GM19328 (cell line): ENCODE measurements around the gene TMEM201.

Experiments
- ATAC-seq: cut with Tn5 transposase; IDR thresholded peaks from one replicate; pipeline ENCODE4 v1.9.1; 2021; ENCODE audit warnings: mild to moderate bottlenecking, moderate library complexity; ENCODE audit not compliant: unreplicated experiment

Gene TMEM201

DNA sequence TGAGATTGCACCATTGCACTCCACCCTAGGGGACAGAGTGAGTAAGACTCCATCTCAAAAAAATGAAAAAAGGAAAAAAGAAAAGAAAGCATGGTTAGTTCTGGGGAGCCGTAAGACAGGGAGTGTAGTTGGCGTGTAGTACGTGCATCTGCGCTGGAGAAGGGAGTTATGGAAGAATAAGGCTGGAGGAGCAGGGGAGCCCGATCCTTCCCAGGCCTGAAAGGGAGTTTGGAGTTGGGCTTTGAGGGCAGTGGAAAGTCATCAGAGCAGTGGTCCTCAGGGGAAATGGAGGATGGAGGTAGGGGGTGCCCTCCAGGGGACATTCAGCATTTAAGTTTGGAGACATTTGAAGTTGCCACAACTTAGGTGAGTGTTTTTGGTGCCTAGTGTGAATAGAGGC, 11.3 kb upstream of the TMEM201 start:
- ATAC-seq: no peak

DNA sequence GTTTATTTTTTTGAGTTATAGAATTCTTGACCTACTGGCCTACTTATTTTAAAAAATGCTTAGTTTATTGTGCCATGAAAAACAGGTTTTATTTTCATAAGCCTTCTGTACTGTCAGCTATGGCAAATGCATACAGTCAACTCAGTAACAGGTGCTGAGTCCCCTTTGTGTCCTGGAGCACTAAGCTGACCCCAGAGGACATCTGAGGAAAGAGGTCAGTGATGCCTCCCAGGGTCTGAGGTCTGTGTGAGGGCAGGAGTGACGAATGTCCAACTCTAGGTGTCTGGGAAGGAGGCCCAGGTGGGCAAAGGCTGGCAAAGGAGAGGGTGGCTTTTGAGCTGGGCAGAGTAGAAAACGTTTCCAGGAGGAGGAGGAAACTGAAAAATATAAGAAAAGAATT, 7.8 kb upstream of the TMEM201 start:
- ATAC-seq: no peak

DNA sequence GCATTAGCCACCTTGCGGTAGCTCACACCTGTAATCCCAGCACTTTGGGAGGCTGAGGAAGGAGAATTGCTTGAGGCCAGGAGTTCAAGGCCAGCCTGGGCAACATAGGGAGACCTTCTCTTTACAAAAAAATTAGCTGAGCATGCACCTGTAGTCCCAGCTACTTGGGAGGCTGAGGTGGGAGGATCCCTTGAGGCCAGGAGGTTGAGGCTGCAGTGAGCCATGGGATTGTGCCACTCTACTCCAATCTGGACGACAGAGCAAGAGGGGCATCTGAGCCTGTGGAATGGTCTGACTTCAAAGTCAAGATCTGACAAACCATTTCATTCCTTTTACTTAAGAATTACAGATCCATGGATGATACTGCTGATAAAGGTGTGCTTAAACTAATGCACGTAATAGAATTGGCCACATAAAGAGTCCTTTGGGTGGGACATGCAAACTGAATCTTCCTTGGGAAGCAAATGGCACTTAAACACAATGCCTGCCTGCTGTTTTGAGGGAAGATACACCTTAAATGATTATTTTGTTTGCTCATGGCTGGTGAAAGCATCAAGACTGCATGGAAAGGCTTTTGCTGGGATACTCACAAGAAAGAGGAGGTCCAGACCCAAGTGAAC, 2.5 kb upstream of the TMEM201 start:
- ATAC-seq: no peak

DNA sequence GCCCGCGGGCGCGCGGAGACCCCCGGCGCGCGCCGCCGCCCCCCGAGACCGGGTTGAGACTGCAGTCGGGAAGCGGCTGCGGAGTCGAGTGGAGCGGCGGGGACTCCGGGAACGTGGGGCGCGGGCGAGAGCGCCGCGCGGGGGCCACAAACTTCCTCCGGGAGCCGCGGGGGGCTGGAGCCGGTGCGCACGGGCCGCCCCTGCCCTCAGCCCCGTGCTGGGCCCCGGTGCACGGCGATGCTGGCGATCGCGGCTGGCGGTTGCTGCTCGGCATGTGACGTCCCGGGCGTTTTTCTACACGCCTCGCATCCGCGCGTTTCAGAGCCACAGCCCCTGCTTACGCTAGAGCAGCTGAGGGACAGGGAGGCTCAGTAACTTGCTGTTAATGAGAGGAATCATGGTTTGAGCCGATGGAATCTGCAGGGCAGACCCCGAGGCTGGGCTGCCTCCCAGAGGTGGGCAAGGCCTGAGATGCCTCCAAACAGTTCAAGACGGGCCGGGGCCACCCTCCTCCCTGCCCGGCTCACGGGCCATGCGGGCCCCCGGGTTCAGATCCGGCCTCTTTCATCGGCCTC, 520 bp downstream of the TMEM201 start:
- no peak for ATAC-seq

DNA sequence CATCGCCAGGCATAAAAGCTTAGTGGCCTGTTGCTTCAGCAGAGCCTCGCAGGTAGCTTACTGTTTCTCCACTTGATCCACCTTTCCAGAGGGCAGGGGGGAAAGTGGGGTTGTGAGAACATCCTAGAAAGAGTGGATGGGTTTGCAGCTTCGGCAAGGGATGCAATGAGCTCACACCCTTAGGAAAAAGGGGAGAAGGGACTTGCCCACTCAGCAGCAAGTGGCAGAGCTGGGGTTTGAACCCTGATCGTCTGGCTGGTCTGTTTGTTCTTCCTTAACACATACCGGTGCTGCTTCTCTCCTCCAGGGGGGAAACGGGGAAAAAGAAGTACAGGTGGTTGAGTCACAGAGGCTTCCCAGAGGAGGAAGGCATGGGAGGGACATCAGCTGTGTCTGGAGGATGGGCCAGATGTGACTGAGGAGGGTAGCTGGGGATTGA, 1.0 kb downstream of the TMEM201 start:
- no peak for ATAC-seq

DNA sequence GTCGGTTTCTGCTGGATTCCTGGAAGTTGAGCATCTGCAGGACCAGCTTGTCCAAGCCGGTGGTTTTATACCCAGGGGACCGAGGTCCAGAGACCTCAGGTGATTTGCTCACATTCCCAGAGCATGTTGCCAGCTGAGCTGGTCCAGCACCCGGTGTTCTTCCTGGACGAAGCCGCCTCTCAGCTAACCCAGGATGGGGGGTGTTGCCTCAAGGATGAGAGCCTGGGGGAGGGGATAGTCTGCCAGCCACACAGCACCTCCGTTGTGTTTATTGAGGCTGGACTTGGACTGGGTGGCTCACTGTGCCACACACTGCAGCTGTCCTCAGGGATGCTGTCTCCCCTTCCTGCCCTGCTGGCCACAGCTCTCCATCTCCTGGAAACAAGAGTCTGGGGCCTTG, 1.5 kb downstream of the TMEM201 start:
- no peak for ATAC-seq

DNA sequence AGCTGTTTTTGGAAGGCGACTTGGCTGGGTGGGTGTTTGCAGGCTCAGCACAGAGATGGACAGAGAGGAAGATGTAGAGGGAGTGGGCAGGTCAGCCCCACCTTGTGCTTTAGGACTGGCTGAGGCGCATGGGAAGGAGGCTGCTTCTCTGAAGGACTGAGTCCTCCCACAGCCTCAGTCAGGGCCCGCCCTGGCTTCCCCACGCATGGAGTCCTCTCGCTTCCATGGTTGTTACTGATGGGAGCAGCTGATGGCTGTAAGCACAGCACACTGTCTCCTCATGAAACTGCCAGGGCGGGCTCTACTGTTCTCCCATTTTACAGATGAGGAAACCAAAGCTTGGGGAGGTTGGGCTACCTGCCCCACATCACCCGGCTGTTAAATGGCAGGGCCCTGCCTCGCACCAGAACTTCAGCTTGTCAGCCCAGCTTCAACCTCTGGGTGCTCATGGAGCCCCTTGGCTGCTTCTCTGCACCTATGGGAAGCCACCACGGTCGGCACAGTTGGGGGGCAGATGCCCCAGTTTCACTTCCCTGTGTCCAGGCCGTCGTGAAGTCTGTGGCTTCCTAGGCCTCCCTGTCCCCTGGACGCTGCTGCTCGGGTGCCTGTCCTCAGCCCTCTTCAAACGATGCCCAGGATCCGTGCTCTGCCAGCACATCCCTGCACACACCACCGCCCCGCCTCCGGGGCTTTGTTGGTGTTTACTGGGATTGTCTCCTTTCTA, 2.4 kb downstream of the TMEM201 start:
- no peak for ATAC-seq

DNA sequence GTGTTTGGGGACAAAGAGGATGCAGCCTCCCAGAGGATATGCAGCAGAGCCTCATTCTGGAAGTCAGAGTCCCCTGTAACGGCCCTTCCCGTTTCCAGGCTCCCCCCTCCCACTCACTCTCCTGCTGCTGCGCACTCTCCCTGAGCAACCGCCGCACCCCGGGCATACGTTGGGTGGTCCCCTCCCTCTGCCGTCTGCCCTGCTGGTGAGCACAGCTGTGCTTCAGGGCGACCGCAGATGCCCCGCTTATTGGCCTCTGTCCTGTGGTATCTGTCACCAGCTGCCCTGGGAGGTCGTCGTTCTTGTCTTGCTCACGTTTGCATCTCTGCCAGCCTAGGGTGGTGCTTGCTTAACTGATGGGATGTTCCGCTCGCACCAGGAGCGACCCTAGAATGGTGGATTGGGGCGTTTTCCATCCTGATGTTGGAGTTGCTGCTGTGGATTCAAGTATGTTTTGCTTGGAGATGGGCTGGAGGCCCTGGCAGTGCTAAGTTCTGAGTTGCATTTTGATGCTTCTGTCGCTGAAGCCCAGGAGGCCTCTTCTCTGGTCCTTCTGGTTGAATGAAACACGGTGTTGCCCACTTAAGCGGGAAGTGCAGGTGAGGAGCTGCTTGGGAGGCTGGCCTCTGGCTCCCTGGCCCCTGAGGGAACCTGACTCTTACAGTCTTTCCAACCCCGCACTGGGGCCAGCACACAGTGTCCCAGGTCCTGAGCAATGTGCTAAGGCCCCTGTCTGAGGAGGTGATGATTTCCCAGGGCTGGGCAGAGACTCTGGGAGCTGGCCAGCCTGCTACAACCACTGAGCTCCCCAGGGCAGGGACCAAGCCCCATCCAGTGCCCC, 3.2 kb downstream of the TMEM201 start:
- no peak for ATAC-seq

DNA sequence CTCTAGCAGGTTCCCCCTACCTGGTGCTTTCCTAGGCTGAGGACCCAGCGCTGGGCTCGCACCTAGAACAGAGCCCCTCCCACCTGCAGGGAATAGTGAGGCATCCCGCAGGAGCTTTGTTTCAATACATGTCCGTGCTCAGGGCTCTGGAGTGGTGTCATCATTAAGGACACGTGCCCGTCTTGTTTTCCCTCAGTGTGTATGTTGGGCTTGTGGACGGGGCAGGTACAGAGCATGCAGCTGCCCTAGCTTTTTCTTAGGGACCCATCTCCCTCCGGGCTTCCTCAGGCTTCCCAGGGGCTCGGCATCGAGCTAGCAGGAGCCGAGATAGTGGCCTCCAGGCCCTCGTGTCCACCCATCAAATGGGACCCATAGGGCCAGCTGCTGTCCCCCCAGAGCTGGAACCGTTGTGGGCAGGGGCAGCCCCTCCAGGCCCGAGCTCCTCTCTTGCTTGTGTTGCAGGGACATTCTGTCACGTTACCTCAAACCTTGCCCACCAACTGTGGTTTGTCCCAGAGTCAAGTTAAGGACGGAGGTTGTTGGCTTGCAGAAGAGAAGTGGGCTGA, 3.9 kb downstream of the TMEM201 start:
- ATAC-seq: no peak

DNA sequence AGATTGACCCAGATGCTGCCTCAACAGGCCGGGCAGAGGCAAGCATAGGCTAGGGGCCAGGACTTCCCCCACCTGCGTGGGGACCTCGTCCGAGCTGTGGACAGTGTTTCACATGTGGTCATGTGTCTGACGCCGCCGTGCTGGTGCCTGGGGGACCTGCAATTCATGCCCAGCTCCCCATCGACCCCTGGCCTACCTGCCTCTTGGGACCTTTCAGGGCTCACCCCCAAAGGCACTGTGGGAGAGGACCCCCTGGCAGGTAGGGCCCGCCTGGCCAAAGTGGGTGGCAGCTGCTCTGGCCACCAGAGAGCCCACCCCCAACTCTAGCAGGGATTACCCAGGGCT, 4.4 kb downstream of the TMEM201 start:
- ATAC-seq: no peak

DNA sequence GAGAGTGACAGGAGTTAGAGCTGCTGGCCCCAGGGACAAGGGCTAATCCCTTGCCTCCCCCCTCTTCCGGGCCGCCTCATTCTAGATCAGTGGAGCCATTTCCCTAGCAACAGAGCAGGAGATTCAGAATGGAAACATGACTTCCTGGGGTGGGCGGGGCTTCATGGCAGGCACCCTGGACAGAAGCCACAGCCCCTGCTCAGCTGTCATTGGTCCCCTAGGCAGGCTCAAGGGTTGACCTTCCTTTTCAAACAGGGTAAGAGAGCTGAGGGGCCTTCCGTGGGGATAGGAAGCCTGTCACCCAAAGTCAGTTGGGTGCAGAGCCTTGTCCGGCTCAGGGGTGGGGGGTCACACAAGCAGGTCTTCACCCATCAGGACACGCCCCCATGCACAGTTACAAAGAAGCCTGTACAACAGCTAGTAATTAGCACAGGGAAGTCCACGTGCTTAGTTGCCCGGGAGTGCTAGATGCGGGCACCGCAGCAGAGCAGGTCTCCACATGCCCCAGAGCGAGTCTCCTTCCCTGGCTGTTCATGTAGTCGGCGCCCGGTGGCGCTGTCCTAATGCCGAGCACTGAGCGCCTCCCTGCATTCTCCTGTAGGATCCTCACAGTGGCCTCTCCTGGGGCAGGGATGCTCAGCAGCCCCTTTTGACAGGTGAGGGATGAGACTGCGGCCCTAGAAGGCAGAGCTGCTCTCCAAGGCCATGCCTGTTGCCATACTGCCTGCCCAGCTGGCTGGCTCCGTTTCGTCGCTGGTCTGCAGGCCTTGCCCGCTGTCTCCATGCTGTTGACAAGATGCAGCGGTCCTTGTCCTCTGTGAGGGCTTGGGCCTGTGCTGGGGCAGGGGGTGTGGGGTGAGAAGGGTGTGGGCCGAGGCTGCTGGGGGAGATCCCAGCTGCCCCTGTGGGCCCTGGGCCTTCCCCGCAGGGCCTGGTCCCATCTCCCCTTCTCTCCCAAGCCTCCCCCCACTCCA, 5.1 kb downstream of the TMEM201 start:
- ATAC-seq: no peak

DNA sequence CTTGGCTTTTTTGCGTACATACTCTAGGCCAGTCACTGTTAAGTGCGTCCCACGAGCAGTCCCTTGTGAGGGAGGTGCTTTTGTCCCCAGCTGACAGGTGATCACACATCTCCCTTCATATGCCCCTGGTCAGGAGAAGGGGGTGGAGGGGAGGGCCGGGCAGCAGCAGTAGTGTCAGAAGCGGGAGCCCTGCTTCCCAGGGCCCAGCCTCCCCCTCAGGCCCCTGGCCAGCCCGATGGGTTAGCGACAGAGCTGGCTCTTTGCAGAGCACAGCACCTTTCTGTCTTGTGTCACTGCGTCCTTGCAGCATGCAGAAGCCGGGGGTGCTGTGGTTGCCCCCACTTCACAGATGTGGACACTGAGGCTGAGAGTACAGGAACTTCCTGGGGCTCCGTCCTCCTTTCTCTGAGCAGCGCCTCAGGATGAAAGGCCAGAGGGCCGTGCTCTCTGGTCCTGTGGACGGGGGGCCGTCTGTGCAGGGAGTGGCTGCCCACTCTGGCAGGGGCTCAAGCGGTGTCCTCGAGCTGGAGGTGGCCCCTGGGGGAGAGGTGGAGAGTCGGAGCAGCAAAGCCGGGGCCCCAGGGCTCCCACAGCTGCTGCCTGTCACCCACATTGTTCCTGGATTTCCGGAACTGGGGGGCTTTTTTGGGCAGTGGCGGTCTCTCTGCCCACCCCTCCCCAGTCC, 5.9 kb downstream of the TMEM201 start:
- ATAC-seq: no peak

DNA sequence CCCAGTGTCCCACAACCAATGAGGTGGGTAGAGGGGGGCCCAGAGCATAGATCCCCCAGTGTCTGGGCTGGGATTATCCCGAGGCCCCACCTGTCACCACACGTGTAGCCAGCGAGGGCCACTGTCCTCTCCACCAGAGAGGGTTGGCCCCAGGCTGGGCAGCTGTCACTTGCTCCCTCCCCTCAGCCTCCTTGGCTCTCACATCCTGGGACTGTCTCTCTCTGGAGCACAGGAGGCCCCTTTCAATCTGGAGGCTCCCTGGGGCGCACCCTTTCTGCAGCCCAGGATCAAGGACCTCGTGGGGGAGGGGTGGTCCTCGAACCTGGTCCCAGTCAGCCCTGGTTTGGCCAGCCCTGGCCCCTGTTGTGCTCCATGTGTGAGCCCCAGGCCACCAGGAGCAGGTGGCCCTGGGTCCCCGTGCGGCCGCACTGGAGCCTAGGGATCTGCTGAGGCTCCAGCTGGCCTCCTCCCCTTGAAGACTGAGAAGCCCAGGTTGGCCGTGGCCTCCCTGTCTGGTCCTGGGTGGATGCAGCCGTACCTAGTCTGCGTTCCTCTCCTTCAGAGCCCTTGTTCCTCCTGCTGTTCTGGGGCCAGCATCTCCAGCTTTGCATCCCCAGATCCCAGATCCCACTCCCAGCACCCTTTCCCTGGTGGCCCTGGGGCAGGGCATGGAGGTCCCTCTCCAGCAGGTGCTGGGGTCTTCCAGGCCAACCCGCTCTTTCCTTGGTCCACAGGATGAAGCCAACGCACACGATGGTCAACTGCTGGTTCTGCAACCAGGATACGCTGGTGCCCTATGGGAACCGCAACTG, 6.7 kb downstream of the TMEM201 start:
- ATAC-seq: no peak

DNA sequence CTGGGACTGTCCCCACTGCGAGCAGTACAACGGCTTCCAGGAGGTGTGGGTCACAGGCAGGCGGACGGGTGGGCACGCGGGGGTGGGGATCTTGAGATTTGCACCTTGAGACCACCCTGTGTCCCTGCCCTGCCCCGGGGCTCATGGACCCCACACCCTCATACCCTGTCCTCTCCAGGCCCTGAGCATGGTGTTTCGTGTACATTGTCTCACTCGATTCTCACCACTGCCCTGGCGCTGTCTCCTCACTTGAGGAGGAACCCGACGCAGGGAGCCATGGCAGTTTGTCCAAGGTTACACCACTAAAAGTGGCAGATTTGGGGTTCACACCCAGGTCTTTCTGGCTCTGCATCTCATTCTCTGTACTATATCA, 7.2 kb downstream of the TMEM201 start:
- ATAC-seq: no peak

DNA sequence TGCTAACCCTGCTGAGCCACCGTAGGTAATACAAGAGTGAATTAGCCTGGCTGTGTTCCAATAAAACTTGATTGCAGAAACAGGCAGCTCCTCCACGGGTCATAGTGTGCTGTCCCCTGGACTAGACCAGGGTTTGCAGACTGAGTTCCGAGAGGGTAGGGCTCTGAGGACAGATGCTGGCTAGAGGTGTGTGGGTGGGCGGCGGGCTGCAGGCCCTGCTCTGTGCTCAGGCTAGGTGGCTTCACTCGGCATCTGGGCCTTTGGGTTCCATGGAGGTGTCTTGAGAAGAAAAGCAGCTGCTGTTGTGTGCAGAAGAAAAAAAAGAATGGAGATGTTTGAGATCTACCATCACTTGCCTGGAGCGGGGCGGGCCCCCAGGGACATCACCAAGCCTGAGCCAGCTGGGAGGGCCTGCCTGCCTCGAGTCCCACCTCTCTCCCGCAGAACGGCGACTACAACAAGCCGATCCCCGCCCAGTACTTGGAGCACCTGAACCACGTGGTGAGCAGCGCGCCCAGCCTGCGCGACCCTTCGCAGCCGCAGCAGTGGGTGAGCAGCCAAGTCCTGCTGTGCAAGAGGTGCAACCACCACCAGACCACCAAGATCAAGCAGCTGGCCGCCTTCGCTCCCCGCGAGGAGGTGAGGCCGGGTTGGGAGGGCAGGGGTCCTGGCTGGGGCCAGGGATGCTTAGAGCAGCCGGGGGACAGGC, 7.9 kb downstream of the TMEM201 start:
- no peak for ATAC-seq

DNA sequence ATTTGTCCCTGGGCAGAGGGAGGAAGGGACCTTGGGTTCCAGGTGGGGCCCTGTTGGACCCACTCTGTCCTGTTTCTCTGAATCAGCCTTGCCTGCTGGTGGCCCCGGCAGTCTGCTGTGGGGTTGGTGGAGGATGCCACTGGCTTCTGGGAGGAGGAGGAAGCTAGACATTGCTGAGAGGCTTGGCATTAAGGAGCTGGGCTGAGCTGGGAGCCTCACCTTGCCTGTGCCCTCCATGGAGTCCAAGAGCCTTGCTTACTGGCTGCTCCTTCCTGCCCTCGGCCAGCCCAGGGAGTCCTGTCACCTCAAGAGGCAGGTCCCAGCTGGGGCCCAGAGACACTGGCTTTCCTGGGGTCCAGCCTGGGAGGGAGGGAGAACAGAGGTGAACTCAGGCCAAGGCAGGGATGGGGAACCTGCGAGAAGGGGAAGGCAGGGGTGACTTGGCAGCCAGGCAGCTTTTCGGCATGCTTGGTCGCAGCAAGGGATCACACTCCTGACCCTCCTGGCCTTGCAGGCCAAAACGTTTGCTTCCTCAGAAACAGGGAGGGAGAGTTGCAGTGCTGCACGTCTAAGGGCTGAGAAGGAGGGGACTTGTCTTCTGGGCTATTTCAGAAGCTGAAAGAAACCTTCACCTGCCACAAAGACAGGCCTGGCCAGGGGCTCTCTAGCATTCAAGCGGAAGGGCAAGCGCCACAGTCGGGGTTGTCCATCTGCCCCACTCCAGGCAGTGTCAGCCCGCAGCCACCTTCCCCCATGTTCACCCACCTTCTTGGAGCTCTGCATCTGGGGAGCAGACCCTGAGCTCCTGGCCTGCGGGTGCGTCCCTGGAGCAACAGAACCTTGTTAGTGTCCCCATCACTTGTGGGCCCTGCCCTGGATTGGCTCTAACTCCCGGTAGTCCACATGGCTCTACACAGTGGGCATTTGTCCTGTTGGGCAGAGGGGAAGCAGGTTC, 8.9 kb downstream of the TMEM201 start:
- no peak for ATAC-seq

DNA sequence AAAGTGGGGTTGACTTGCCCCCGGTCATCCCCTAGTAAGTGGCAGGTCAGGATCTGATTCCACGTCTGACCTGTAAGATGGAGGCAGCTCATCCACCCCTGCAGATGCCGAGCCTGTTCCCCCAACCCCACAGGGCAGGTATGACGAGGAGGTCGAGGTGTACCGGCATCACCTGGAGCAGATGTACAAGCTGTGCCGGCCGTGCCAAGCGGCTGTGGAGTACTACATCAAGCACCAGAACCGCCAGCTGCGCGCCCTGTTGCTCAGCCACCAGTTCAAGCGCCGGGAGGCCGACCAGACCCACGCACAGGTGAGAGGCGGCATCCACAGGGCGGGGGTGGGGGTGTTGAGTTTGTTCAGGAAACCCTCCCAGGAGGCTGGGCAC, 9.6 kb downstream of the TMEM201 start:
- no peak for ATAC-seq
